ENCODE data around the gene TTC17. TPM values are rescaled to one million over a fixed set of nuclear protein-coding genes. Genes with fewer than 3 reads are reported as not detected.

Gene TTC17
- total and polyA plus RNA-seq, 2 of the 8 experiments (the other 6 are each of a cell fraction or from before 2014, with no cell fraction given): 65.1 to 80.1 TPM

GRCh38 chr11:43366677-43367076, 8.0 kb downstream of the TTC17 start:
- H4K20me1 ChIP-seq (replicated peaks in 1 of 2; ENCODE audit: control insufficient read depth in 1 of 2, insufficient read depth in 2 of 2, low read length in 2 of 2): peaks cover 4 to 17% of the 10 kb centered on the region in 2 experiments
- H3K27me3 ChIP-seq (replicated peaks in 1 of 4; ENCODE audit: control insufficient read depth in 3 of 4, extremely low read depth in 1 of 4, insufficient read depth in 3 of 4, low read length in 3 of 4): no peaks in the 10 kb centered on the region
- no peak overlapping the region for H3K4me2 ChIP-seq (ENCODE audit: insufficient read depth in 1 of 2, low read depth in 2 of 2, low read length in 2 of 2)
- peaks cover 39 to 96% of the 10 kb centered on the region in 2 experiments for H3K79me2 ChIP-seq (ENCODE audit: control insufficient read depth in 1 of 2, insufficient read depth in 2 of 2, low read length in 2 of 2)
- H3K4me1 ChIP-seq (replicated peaks in 1 of 4; ENCODE audit: control insufficient read depth in 3 of 4, insufficient read depth in 4 of 4, low read length in 3 of 4): no peaks in the 10 kb centered on the region
- H3K56ac ChIP-seq (replicated peaks; ENCODE audit: insufficient read length, low read depth, low read length): no peak overlapping the region
- no peak overlapping the region for H2BK5ac ChIP-seq (ENCODE audit: low read depth, low read length)
- H3K27ac ChIP-seq (ENCODE audit: low read depth, low read length): no peak overlapping the region
- no peak overlapping the region for H2BK15ac ChIP-seq (ENCODE audit: low read length)
- TF ChIP-seq RBBP5 (IDR thresholded peaks at IDR 0.05; ENCODE audit: borderline replicate concordance, low read depth, low read length): no peak
- TF ChIP-seq JUND (IDR thresholded peaks at IDR 0.05; ENCODE audit: low read length): no peak
- no peak for TF ChIP-seq USF2 (IDR thresholded peaks at IDR 0.05; ENCODE audit: low read length)
- H3K4ac ChIP-seq (replicated peaks; ENCODE audit: insufficient read length, low read depth, low read length): no peak overlapping the region
- H3K36me3 ChIP-seq (ENCODE audit: control insufficient read depth in 2 of 4, insufficient read depth in 4 of 4, low read length in 3 of 4): peaks cover 0 to 14% (median 0%) of the 10 kb centered on the region in 4 experiments; a peak in 3 of 8 replicates
- no peak overlapping the region for H4K91ac ChIP-seq (replicated peaks; ENCODE audit: insufficient read length, low read length)
- no peak overlapping the region for H2BK12ac ChIP-seq (ENCODE audit: low read depth, low read length)
- no peaks in the 10 kb centered on the region for H3K23me2 ChIP-seq (ENCODE audit: low read depth, low read length)
- H2BK120ac ChIP-seq (replicated peaks; ENCODE audit: low read depth, low read length): no peak overlapping the region
- no peak overlapping the region for H3K18ac ChIP-seq (ENCODE audit: extremely low read depth, low read length)
- no peak overlapping the region for H2AFZ ChIP-seq (ENCODE audit: low read length)
- H3K79me1 ChIP-seq (ENCODE audit: low read depth, low read length): peaks cover 11% of the 10 kb centered on the region
- H2BK20ac ChIP-seq (ENCODE audit: low read length): no peak overlapping the region
- CTCF ChIA-PET (ENCODE audit: partially characterized antibody): interaction anchor here (0.6 to 1.0 kb wide), 2 partner anchors 31 to 622 kb away, joined by 3 to 4 read pairs; no protein-coding TSS in a partner anchor
- 86% methylated on average over 5 of the region's 5 CpGs; no CpG with 5 or more reads in 1 of the 2 experiments for WGBS, 2 experiments (ENCODE audit: extremely low coverage in 1 of 2, insufficient coverage in 1 of 2, insufficient read length in 1 of 2, insufficient replicate concordance in 2 of 2, low coverage in 1 of 2, low lambda C conversion rate in 2 of 2, missing lambda C conversion rate in 1 of 2)
- H3K9ac ChIP-seq (replicated peaks in 1 of 4; ENCODE audit: extremely low read depth in 1 of 4, low read depth in 3 of 4, low read length in 3 of 4): no peak overlapping the region
- H3K23ac ChIP-seq (ENCODE audit: insufficient read length): no peak overlapping the region
- H3K4me3 ChIP-seq (ENCODE audit: extremely low read depth in 1 of 4, insufficient read depth in 2 of 4, low read depth in 3 of 4, low read length in 4 of 4): no peak overlapping the region
- POLR2A ChIA-PET (ENCODE audit: partially characterized antibody): interaction anchor here (1.0 to 1.9 kb wide), 3 partner anchors 8 to 14 kb away, joined by 3 to 5 read pairs (median 4); partner anchors contain the start of gene TTC17
- no peak overlapping the region for H3K14ac ChIP-seq (ENCODE audit: insufficient read length)
- no peak overlapping the region for H4K5ac ChIP-seq (ENCODE audit: insufficient read length, low read depth, low read length)
- no peak for FAIRE-seq
- H4K8ac ChIP-seq (ENCODE audit: extremely low read depth, insufficient read depth, low read length): no peak overlapping the region
- no peak for DNase-seq (ENCODE audit: low read depth in 1 of 2, low spot score in 2 of 2)
- H3K9me3 ChIP-seq (ENCODE audit: insufficient read depth in 2 of 2, low read depth in 1 of 2, low read length in 1 of 2): no peaks in the 10 kb centered on the region
- no peak overlapping the region for H2AK5ac ChIP-seq (ENCODE audit: low read depth, low read length)

Measured in H1 (cell line).